IMR-90 (cell line): ENCODE data around the gene NDNF. TPM values are rescaled to one million over a fixed set of nuclear protein-coding genes. Genes with fewer than 3 reads are reported as not detected.
A peak's percentile ranks its signal among the peaks of the same experiment; 100 is the strongest.

Experiments
- ATAC-seq: fragments of 200-7000 bp; cut with Tn5 transposase; 2 replicates; pipeline ENCODE4 v1.9.1; 2020; ENCODE audit warnings: low read depth, mild to moderate bottlenecking, moderate library complexity
- BruUV-seq: library from RNA; stranded (reverse); fragments of 400-500 nt; replicated peaks from 2 replicates; lab custom pipeline; 2021; lab: Mats Ljungman, UMichigan
- CTCF ChIA-PET: fragments of 300-600 bp; formaldehyde crosslinking; extraction: SDS; loops from one replicate; lab custom pipeline; 2021; ENCODE audit warnings: antibody characterized with exemption; lab: Yijun Ruan, JAX
- POLR2A ChIA-PET: fragments of 300-600 bp; sonication (Branson Sonifier 250); formaldehyde crosslinking; loops from one replicate; lab custom pipeline; 2022; ENCODE audit warnings: antibody characterized with exemption; ENCODE audit not compliant: unreplicated experiment; lab: Charles Lee
- DNase-seq: peaks from one replicate; pipeline ENCODE4 v3.0.0; 2013
- H2AFZ ChIP-seq: replicated peaks from 2 replicates; pipeline ENCODE3; 2013; ENCODE audit warnings: low read length, mild to moderate bottlenecking; ENCODE audit not compliant: poor library complexity
- H2AK5ac ChIP-seq: 2 replicates; pipeline ENCODE4 v1.6.1; 2013; ENCODE audit warnings: low read depth, low read length, inconsistent platforms
- H2AK9ac ChIP-seq: replicated peaks from 2 replicates; pipeline ENCODE3; 2013; ENCODE audit warnings: mild to moderate bottlenecking, low read depth, low read length, moderate library complexity; ENCODE audit not compliant: poor library complexity
- H2BK120ac ChIP-seq: 2 replicates; pipeline ENCODE4 v1.6.1; 2013; ENCODE audit warnings: low read depth, low read length, inconsistent platforms
- H2BK15ac ChIP-seq: 3 replicates; pipeline ENCODE4 v1.6.1; 2013; ENCODE audit warnings: low read depth, low read length, inconsistent platforms
- H2BK20ac ChIP-seq: 2 replicates; pipeline ENCODE4 v1.6.1; 2013; ENCODE audit warnings: low read depth, mild to moderate bottlenecking, inconsistent platforms, low read length, moderate library complexity
- H2BK5ac ChIP-seq: 2 replicates; pipeline ENCODE4 v1.6.1; 2013; ENCODE audit warnings: mild to moderate bottlenecking, low read depth, low read length, inconsistent platforms; ENCODE audit not compliant: poor library complexity, severe bottlenecking
- H3K14ac ChIP-seq: replicated peaks from 2 replicates; pipeline ENCODE4 v1.6.1; 2013; ENCODE audit warnings: low read depth, low read length, inconsistent platforms
- H3K18ac ChIP-seq: 2 replicates; pipeline ENCODE4 v1.6.1; 2013; ENCODE audit warnings: low read depth, low read length, control low read depth
- H3K23ac ChIP-seq: 2 replicates; pipeline ENCODE4 v1.6.1; 2013; ENCODE audit warnings: low read depth, low read length, inconsistent platforms
- H3K27ac ChIP-seq: 2 replicates; pipeline ENCODE4 v1.5.1; 2013; ENCODE audit warnings: mild to moderate bottlenecking, control low read depth, low read length; ENCODE audit not compliant: insufficient read depth
- H3K27me3 ChIP-seq: 2 replicates; pipeline ENCODE4 v1.6.1; 2013; ENCODE audit warnings: low read length; ENCODE audit not compliant: control insufficient read depth, insufficient read depth
- H3K36me3 ChIP-seq: 2 replicates; pipeline ENCODE4 v1.6.1; 2013; ENCODE audit warnings: low read length, mixed read lengths; ENCODE audit not compliant: control insufficient read depth, insufficient read depth
- H3K4ac ChIP-seq: 2 replicates; pipeline ENCODE4 v1.6.1; 2013; ENCODE audit warnings: low read depth, low read length, inconsistent platforms
- H3K4me1 ChIP-seq: 2 replicates; pipeline ENCODE4 v1.6.1; 2013; ENCODE audit warnings: low read length, mixed read lengths; ENCODE audit not compliant: control insufficient read depth, insufficient read depth
- H3K4me2 ChIP-seq: 2 replicates; pipeline ENCODE4 v1.6.1; 2013; ENCODE audit warnings: low read depth, mild to moderate bottlenecking, control low read depth, low read length, moderate library complexity
- H3K4me3 ChIP-seq: 2 replicates; pipeline ENCODE4 v1.5.1; 2013; ENCODE audit warnings: low read depth, mild to moderate bottlenecking, control low read depth, low read length, moderate library complexity; ENCODE audit not compliant: insufficient read depth
- H3K56ac ChIP-seq: 2 replicates; pipeline ENCODE4 v1.6.1; 2013; ENCODE audit warnings: low read length, inconsistent platforms; ENCODE audit not compliant: insufficient read depth; ENCODE audit errors: extremely low read depth
- H3K79me1 ChIP-seq, 2 experiments: 2 replicates each; pipeline ENCODE4 v1.6.1; 2013; ENCODE audit warnings: low read length in 2 of 2, inconsistent platforms in 1 of 2, low read depth in 1 of 2
- H3K9ac ChIP-seq: 2 replicates; pipeline ENCODE4 v1.6.1; 2013; ENCODE audit warnings: low read depth, low read length, control low read depth
- H3K9me1 ChIP-seq: 2 replicates; pipeline ENCODE4 v1.6.1; 2013; ENCODE audit warnings: low read length, inconsistent platforms; ENCODE audit not compliant: insufficient read depth
- H3K9me3 ChIP-seq: 2 replicates; pipeline ENCODE4 v1.6.1; 2013; ENCODE audit warnings: low read length; ENCODE audit not compliant: control insufficient read depth, insufficient read depth
- H4K20me1 ChIP-seq: 2 replicates; pipeline ENCODE4 v1.6.1; 2013; ENCODE audit warnings: low read length, inconsistent platforms; ENCODE audit not compliant: insufficient read depth
- H4K5ac ChIP-seq: 2 replicates; pipeline ENCODE4 v1.6.1; 2013; ENCODE audit warnings: mild to moderate bottlenecking, low read depth, low read length, control low read depth
- H4K8ac ChIP-seq, 2 experiments: 2 replicates each; pipeline ENCODE4 v1.6.1; 2013; ENCODE audit warnings: low read depth in 2 of 2, low read length in 2 of 2, control low read depth in 1 of 2, inconsistent platforms in 1 of 2
- H4K91ac ChIP-seq: 2 replicates; pipeline ENCODE4 v1.6.1; 2013; ENCODE audit warnings: low read depth, low read length, inconsistent platforms; ENCODE audit not compliant: insufficient read depth
- CHD1 ChIP-seq: IDR thresholded peaks from 2 replicates; pipeline ENCODE4 v1.6.1; 2012; ENCODE audit warnings: low read depth, low read length, improper control_type of control experiment
- RAD21 ChIP-seq: IDR thresholded peaks from 2 replicates; pipeline ENCODE4 v1.6.1; 2012; ENCODE audit warnings: low read length, improper control_type of control experiment
- SMC3 ChIP-seq: fragments of 150-350 bp; IDR thresholded peaks from 2 replicates; pipeline ENCODE4 v1.6.1; 2016; ENCODE audit warnings: low read depth, mild to moderate bottlenecking, antibody characterized with exemption, low read length, moderate library complexity
- WGBS, 2 experiments: methylation state at CpG; one replicate each; pipeline versions ENCODE4 v1.1.5 to v1.1.7; 2013; ENCODE audit warnings: missing lambda C conversion rate in 2 of 2; ENCODE audit not compliant: insufficient read length in 1 of 2; ENCODE audit errors: extremely low coverage in 2 of 2; 5-methylcytosine and 5-hydroxymethylcytosine counted together
- dilution Hi-C: fragments of 300-500 bp; cut with HindIII; formaldehyde crosslinking; loops from one replicate; pipeline ENCODE4 v1.14.3; 2018; ENCODE audit warnings: low sequenced_read_pairs; ENCODE audit not compliant: unreplicated experiment
- in situ Hi-C: fragments of 300-500 bp; cut with MboI; formaldehyde crosslinking; loops from 3 replicates; pipeline ENCODE4 v1.14.3; 2019; ENCODE audit warnings: low sequenced_read_pairs, inconsistent platforms, mixed read lengths
- intact Hi-C: fragments of 100-400 bp; cut with micrococcal nuclease; formaldehyde crosslinking; loops from 2 replicates; pipeline ENCODE4 v1.10.0; 2022
- polyA plus RNA-seq, 3 experiments: library from polyadenylated mRNA; depleted of rRNA; stranded (reverse); fragments of >200 nt; gene quantifications; 2 replicates each; pipeline ENCODE4 v1.2.3, GENCODE V29; 2012; ENCODE audit warnings: low replicate concordance in 1 of 3
- total RNA-seq: library from RNA; depleted of rRNA; stranded (reverse); fragments of >200 nt; gene quantifications from 2 replicates; pipeline ENCODE4 v1.2.3, GENCODE V29; 2012
- TF ChIP-seq, protein P1 (sequence below): conservative IDR thresholded peaks from 2 replicates; pipeline ENCODE4 v1.5.1; 2012; ENCODE audit warnings: mild to moderate bottlenecking, low read depth, low read length, improper control_type of control experiment

Gene NDNF
- total and polyA plus RNA-seq, 2 of the 4 experiments (the other 2 are of a cell fraction) = under 0.01 TPM; not detected in 1

DNA sequence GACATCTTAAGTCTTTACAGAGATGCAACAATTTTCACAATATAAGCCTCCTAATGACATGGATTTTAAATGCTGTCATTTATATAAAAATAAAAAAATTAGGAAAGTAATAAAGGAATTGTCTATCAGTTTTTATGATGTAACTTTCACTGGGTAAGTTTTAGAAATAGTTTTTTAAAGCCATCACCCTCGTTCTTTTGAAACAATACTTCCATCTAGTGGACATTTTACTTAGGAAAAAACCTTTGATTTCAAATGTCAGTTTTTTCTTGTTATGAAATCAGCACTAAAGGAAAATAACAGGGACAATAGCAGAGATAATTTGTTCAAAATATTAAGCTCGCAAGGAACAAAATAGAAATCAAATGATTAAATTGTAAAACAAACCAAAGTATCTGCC lies 24.3 kb upstream of the NDNF start:
- no peak overlapping the region for H3K4me2 ChIP-seq
- no peak overlapping the region for H3K27ac ChIP-seq
- H3K14ac ChIP-seq = no peak overlapping the region
- H2BK5ac ChIP-seq = no peak overlapping the region
- no peak overlapping the region for H3K56ac ChIP-seq
- H3K9me1 ChIP-seq = no peaks in the 10 kb centered on the region
- DNase-seq (peak; percentile 52), ATAC-seq (0 out of 2 replicates have a peak, but pooled peaks have one; percentile 29)
- no peak overlapping the region for H2BK15ac ChIP-seq
- intact Hi-C loops (loop anchor here (1.0 to 10.0 kb wide), 4 partner anchors 377 to 1782 kb away; no protein-coding TSS in a partner anchor), in situ Hi-C loops (loop anchor here (10.0 to 25.0 kb wide), 2 partner anchors 384 to 1022 kb away; no protein-coding TSS in a partner anchor), dilution Hi-C loops (no loop called here)
- no peak overlapping the region for H4K5ac ChIP-seq
- no peak overlapping the region for H4K8ac ChIP-seq
- no peak overlapping the region for H2AK5ac ChIP-seq
- no peak overlapping the region for H2BK20ac ChIP-seq
- H3K9me3 ChIP-seq = no peaks in the 10 kb centered on the region
- peaks cover 2% of the 10 kb centered on the region; the same call in 1 of the 2 replicates for H3K27me3 ChIP-seq
- H2BK120ac ChIP-seq = no peak overlapping the region
- H4K20me1 ChIP-seq = no peaks in the 10 kb centered on the region
- H3K18ac ChIP-seq = no peak overlapping the region
- no CpG with 5 or more reads among the region's 2 CpGs for WGBS, 2 experiments
- CTCF ChIA-PET = interaction anchor here (0.5 kb wide), 1 partner anchor 379 kb away, joined by 4 read pairs; no protein-coding TSS in a partner anchor
- no peak overlapping the region for H2AK9ac ChIP-seq
- no peak overlapping the region for H3K9ac ChIP-seq
- H3K4ac ChIP-seq = no peak overlapping the region
- no peaks in the 10 kb centered on the region for H3K4me1 ChIP-seq
- no peak overlapping the region for H3K4me3 ChIP-seq
- no TSS peak for BruUV-seq
- POLR2A ChIA-PET = no interaction called here
- no peak overlapping the region for H2AFZ ChIP-seq
- no peaks in the 10 kb centered on the region for H3K79me1 ChIP-seq
- H3K23ac ChIP-seq = no peak overlapping the region
- no peak overlapping the region for H4K91ac ChIP-seq
- H3K36me3 ChIP-seq = no peaks in the 10 kb centered on the region
- TF ChIP-seq, protein P1, sequence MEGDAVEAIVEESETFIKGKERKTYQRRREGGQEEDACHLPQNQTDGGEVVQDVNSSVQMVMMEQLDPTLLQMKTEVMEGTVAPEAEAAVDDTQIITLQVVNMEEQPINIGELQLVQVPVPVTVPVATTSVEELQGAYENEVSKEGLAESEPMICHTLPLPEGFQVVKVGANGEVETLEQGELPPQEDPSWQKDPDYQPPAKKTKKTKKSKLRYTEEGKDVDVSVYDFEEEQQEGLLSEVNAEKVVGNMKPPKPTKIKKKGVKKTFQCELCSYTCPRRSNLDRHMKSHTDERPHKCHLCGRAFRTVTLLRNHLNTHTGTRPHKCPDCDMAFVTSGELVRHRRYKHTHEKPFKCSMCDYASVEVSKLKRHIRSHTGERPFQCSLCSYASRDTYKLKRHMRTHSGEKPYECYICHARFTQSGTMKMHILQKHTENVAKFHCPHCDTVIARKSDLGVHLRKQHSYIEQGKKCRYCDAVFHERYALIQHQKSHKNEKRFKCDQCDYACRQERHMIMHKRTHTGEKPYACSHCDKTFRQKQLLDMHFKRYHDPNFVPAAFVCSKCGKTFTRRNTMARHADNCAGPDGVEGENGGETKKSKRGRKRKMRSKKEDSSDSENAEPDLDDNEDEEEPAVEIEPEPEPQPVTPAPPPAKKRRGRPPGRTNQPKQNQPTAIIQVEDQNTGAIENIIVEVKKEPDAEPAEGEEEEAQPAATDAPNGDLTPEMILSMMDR = peak; percentile 73
- TF ChIP-seq RAD21 = peak; percentile 72
- TF ChIP-seq SMC3 = peak; percentile 69
- no peak for TF ChIP-seq CHD1
